Measurements from ENCODE around the gene SMCO1. TPM values are rescaled to one million over a fixed set of nuclear protein-coding genes. Genes with fewer than 3 reads are reported as not detected.
"Not testable (repeated sequence)": the region's sequence is repeated elsewhere in the genome, so short reads cannot be mapped to it uniquely, and the experiment has no call there.

SMCO1 gene
- total RNA-seq, 2 donors from 2014 or later, result not detected

GRCh38 chr3:196555295-196555694 lies 40.1 kb upstream of the SMCO1 start:
- Histone ChIP-seq H3K27me3 (no peaks in the 10 kb centered on the region), H3K27ac (no peak overlapping the region), H3K4me3 (no peak overlapping the region), H3K4me1 (no peaks in the 10 kb centered on the region), H3K9ac (ENCODE audit: low read depth in 2 of 2, low read length in 2 of 2) (no peak overlapping the region), H3K36me3 (no peaks in the 10 kb centered on the region), H3K9me3 (no peaks in the 10 kb centered on the region)
- intact Hi-C loops (cut with DNase I), result no loop called here
- no peak for TF ChIP-seq CTCF (IDR thresholded peaks at IDR 0.05)
- DNase-seq, result no peak

- Histone ChIP-seq H3K4me1 (no peaks in the 10 kb centered on the region), H3K9me3 (no peaks in the 10 kb centered on the region), H3K4me3 (no peak overlapping the region), H3K27ac (no peak overlapping the region), H3K27me3 (no peaks in the 10 kb centered on the region), H3K36me3 (no peaks in the 10 kb centered on the region), H3K9ac (ENCODE audit: low read depth in 2 of 2, low read length in 2 of 2) (no peak overlapping the region)
- no peak for DNase-seq
- intact Hi-C loops (cut with DNase I), result no loop called here
- no peak for TF ChIP-seq CTCF (IDR thresholded peaks at IDR 0.05)
These were observed 39.1 kb upstream of the SMCO1 start for GRCh38 chr3:196554205-196554604.

- intact Hi-C loops (cut with DNase I), result no loop called here
- no peak for TF ChIP-seq CTCF (IDR thresholded peaks at IDR 0.05)
- Histone ChIP-seq H3K9ac (ENCODE audit: low read depth in 2 of 2, low read length in 2 of 2) (no peak overlapping the region), H3K9me3 (no peaks in the 10 kb centered on the region), H3K36me3 (no peaks in the 10 kb centered on the region), H3K4me1 (no peaks in the 10 kb centered on the region), H3K27me3 (no peaks in the 10 kb centered on the region), H3K4me3 (no peak overlapping the region), H3K27ac (no peak overlapping the region)
- DNase-seq, result no peak
These were observed 38.4 kb upstream of the SMCO1 start for GRCh38 chr3:196553551-196553950.

GRCh38 chr3:196552253-196552652 lies 37.1 kb upstream of the SMCO1 start:
- no peaks in the 10 kb centered on the region for H3K4me1 ChIP-seq
- TF ChIP-seq CTCF (IDR thresholded peaks at IDR 0.05), result no peak
- no peaks in the 10 kb centered on the region for H3K27me3 ChIP-seq
- H3K9ac ChIP-seq (ENCODE audit: low read depth in 2 of 2, low read length in 2 of 2), result no peak overlapping the region
- H3K27ac ChIP-seq, result no peak overlapping the region
- DNase-seq, result no peak
- intact Hi-C loops (cut with DNase I), result no loop called here
- no peaks in the 10 kb centered on the region for H3K36me3 ChIP-seq
- H3K4me3 ChIP-seq, result no peak overlapping the region
- H3K9me3 ChIP-seq, result no peaks in the 10 kb centered on the region

- H3K9me3 ChIP-seq; H3K27me3 ChIP-seq; H3K27ac ChIP-seq; H3K9ac ChIP-seq (ENCODE audit: low read depth in 2 of 2, low read length in 2 of 2); H3K4me3 ChIP-seq; H3K36me3 ChIP-seq; DNase-seq; intact Hi-C loops (cut with DNase I); H3K4me1 ChIP-seq: not testable (repeated sequence)
These were observed 35.0 kb upstream of the SMCO1 start for GRCh38 chr3:196550172-196550571.

GRCh38 chr3:196549312-196549711 lies 34.2 kb upstream of the SMCO1 start:
- H3K27ac ChIP-seq; H3K9ac ChIP-seq (ENCODE audit: low read depth in 2 of 2, low read length in 2 of 2); H3K4me3 ChIP-seq; H3K36me3 ChIP-seq; intact Hi-C loops (cut with DNase I); DNase-seq; H3K4me1 ChIP-seq; H3K27me3 ChIP-seq; H3K9me3 ChIP-seq: not testable (repeated sequence)

GRCh38 chr3:196547067-196547466 lies 31.9 kb upstream of the SMCO1 start:
- H3K4me3 ChIP-seq, result no peak overlapping the region
- H3K27me3 ChIP-seq, result no peaks in the 10 kb centered on the region
- H3K9me3 ChIP-seq, result no peaks in the 10 kb centered on the region
- intact Hi-C loops (cut with DNase I), result no loop called here
- H3K36me3 ChIP-seq, result no peaks in the 10 kb centered on the region
- no peak overlapping the region for H3K9ac ChIP-seq (ENCODE audit: low read depth in 2 of 2, low read length in 2 of 2)
- no peak for DNase-seq
- H3K4me1 ChIP-seq, result no peaks in the 10 kb centered on the region
- TF ChIP-seq CTCF (IDR thresholded peaks at IDR 0.05), result no peak
- H3K27ac ChIP-seq, result no peak overlapping the region
